Left lung (tissue), 10 donors: Measurements from ENCODE around the gene PDE3B. TPM values are rescaled to one million over a fixed set of nuclear protein-coding genes. Genes with fewer than 3 reads are reported as not detected.
"Not testable (repeated sequence)": the region's sequence is repeated elsewhere in the genome, so short reads cannot be mapped to it uniquely, and the experiment has no call there.

Experiments
- ATAC-seq: fragments of 200-7000 bp; cut with Tn5 transposase; one replicate; pipeline ENCODE4 v1.9.1; 2020; ENCODE audit warnings: moderate library complexity
- DNase-seq, 4 donors: peaks; one replicate each; pipeline ENCODE4 v3.0.0-alpha.2; 2013 to 2020
- H3K27ac ChIP-seq, 2 donors: fragments of 200-600 bp; sonication (generic) in 1 of 2; one replicate each; pipeline versions ENCODE4 v1.5.0 to v1.8.0; 2020 to 2021
- H3K27me3 ChIP-seq, 2 donors: fragments of 200-600 bp; sonication (generic) in 1 of 2; one replicate each; pipeline versions ENCODE4 v1.5.0 to v1.8.0; 2020 to 2021
- H3K36me3 ChIP-seq, 2 donors: fragments of 200-600 bp; sonication (generic) in 1 of 2; one replicate each; pipeline versions ENCODE4 v1.5.0 to v1.8.0; 2020 to 2021
- H3K4me1 ChIP-seq, 2 donors: fragments of 200-600 bp; one replicate each; pipeline ENCODE4 v1.8.0; 2021
- H3K4me3 ChIP-seq, 2 donors: fragments of 200-600 bp; sonication (generic) in 1 of 2; one replicate each; pipeline versions ENCODE4 v1.5.0 to v1.8.0; 2020 to 2021; ENCODE audit warnings: mild to moderate bottlenecking in 1 of 2
- H3K9me3 ChIP-seq, 2 donors: fragments of 200-600 bp; sonication (generic) in 1 of 2; one replicate each; pipeline versions ENCODE4 v1.5.0 to v1.8.0; 2020 to 2021
- CTCF ChIP-seq, 2 donors: fragments of 200-600 bp; sonication (generic) in 1 of 2; IDR thresholded peaks; one replicate each; pipeline versions ENCODE4 v1.5.0 to v1.8.0; 2021; ENCODE audit warnings: antibody characterized with exemption in 2 of 2
- intact Hi-C, 2 donors: fragments of 100-400 bp; cut with DNase I; formaldehyde crosslinking; loops; one replicate each; pipeline versions ENCODE4 v1.11.2 to v1.14.2; 2022
- polyA plus RNA-seq, 6 donors: library from polyadenylated mRNA; unstranded; fragments of 120-200 nt; gene quantifications; one replicate each; pipeline ENCODE4 v1.2.1, GENCODE V29; 2013; ENCODE audit not compliant: insufficient read length in 6 of 6
- total RNA-seq, 2 donors: library from RNA; stranded (reverse); fragmentation: NEBNext Ultra II Directional; extraction: Animal tissue kit (Norgen Biotek cat#: 25700); gene quantifications; one replicate each; pipeline ENCODE4 v1.2.1, GENCODE V29; 2021
- donor health status: DM: no; HTN: yes; CAD: no.
- donor health status: DM: no; HTN: no; CAD: no.

PDE3B gene
- total and polyA plus RNA-seq, 8 donors: 17.0 to 36.2 (median 30.9) TPM

- DNase-seq: no peak
- intact Hi-C loops: no loop called here
- no peaks in the 10 kb centered on the region for H3K9me3 ChIP-seq
- no peak overlapping the region for H3K27ac ChIP-seq
- no peak overlapping the region for H3K4me3 ChIP-seq
- TF ChIP-seq CTCF (IDR thresholded peaks at IDR 0.05): no peak
- peaks cover 3 to 7% of the 10 kb centered on the region in 2 donors for H3K4me1 ChIP-seq
- no peaks in the 10 kb centered on the region for H3K36me3 ChIP-seq
- no peaks in the 10 kb centered on the region for H3K27me3 ChIP-seq
- ATAC-seq: no peak
Measured at GRCh38 chr11:14653090-14653489, 9.5 kb downstream of the PDE3B start.

DNA sequence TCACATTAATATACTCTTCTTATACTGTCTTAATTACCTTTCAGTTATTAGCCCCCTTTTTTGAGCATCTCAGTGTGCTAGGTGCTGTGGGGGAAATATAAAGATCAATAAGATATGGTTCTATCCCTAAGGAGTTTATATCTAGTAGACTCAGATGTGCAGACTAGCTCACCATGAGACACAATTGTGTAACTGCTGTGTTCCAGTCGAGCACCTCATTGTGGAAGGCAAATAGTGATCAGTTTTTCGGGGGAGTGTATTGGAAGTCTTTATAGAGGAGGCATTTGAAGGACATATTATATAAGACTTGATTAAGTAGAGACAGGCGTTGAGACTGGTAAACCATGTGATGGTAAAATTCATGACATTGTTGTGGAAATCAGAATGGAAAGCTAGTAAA, 11.8 kb downstream of the PDE3B start:
- ATAC-seq (no peak), DNase-seq (no peak)
- no peak for TF ChIP-seq CTCF (IDR thresholded peaks at IDR 0.05)
- Histone ChIP-seq H3K4me1 (no peaks in the 10 kb centered on the region), H3K27ac (no peak overlapping the region), H3K9me3 (no peaks in the 10 kb centered on the region), H3K4me3 (no peak overlapping the region), H3K27me3 (no peaks in the 10 kb centered on the region), H3K36me3 (no peaks in the 10 kb centered on the region)
- intact Hi-C loops: no loop called here

- H3K36me3 ChIP-seq: peaks cover 0 to 5% of the 10 kb centered on the region in 2 donors
- no peaks in the 10 kb centered on the region for H3K9me3 ChIP-seq
- DNase-seq (no peak), ATAC-seq (no peak)
- H3K4me1 ChIP-seq: no peaks in the 10 kb centered on the region
- H3K27ac ChIP-seq: no peak overlapping the region
- intact Hi-C loops: no loop called here
- H3K4me3 ChIP-seq: no peak overlapping the region
- TF ChIP-seq CTCF (IDR thresholded peaks at IDR 0.05): no peak
- no peaks in the 10 kb centered on the region for H3K27me3 ChIP-seq
Measured at GRCh38 chr11:14656536-14657457, 13.2 kb downstream of the PDE3B start.

GRCh38 chr11:14657841-14658240, 14.2 kb downstream of the PDE3B start:
- intact Hi-C loops: no loop called here
- H3K4me1 ChIP-seq: no peaks in the 10 kb centered on the region
- no peak overlapping the region for H3K4me3 ChIP-seq
- ATAC-seq (no peak), DNase-seq (no peak)
- no peaks in the 10 kb centered on the region for H3K27me3 ChIP-seq
- no peak for TF ChIP-seq CTCF (IDR thresholded peaks at IDR 0.05)
- H3K9me3 ChIP-seq: no peaks in the 10 kb centered on the region
- no peak overlapping the region for H3K27ac ChIP-seq
- peaks cover 0 to 5% of the 10 kb centered on the region in 2 donors for H3K36me3 ChIP-seq

DNA sequence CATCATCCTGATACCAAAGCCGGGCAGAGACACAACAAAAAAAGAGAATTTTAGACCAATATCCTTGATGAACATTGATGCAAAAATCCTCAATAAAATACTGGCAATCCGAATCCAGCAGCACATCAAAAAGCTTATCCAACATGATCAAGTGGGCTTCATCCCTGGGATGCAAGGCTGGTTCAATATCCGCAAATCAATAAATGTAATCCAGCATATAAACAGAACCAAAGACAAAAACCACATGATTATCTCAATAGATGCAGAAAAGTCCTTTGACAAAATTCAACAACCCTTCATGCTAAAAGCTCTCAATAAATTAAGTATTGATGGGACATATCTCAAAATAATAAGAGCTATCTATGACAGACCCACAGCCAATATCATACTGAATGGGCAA, 21.3 kb downstream of the PDE3B start:
- DNase-seq, H3K36me3 ChIP-seq, H3K4me3 ChIP-seq, H3K9me3 ChIP-seq, ATAC-seq, intact Hi-C loops, H3K27me3 ChIP-seq, H3K4me1 ChIP-seq, H3K27ac ChIP-seq: not testable (repeated sequence)

- H3K4me1 ChIP-seq, ATAC-seq, H3K27me3 ChIP-seq, H3K27ac ChIP-seq, H3K4me3 ChIP-seq, H3K9me3 ChIP-seq, intact Hi-C loops, H3K36me3 ChIP-seq, DNase-seq: not testable (repeated sequence)
Measured at GRCh38 chr11:14667329-14667728, 23.7 kb downstream of the PDE3B start.
